H9 (cell line): ENCODE data around the gene SRC. TPM values are rescaled to one million over a fixed set of nuclear protein-coding genes. Genes with fewer than 3 reads are reported as not detected.
A peak's percentile ranks its signal among the peaks of the same experiment; 100 is the strongest.

Source experiments
- DNase-seq: peaks from one replicate; pipeline ENCODE4 v3.0.0-alpha.2; 2017
- H2AFZ ChIP-seq: one replicate; pipeline ENCODE4 v1.6.1; 2013; ENCODE audit warnings: mild to moderate bottlenecking, low read length, control low read depth, moderate library complexity
- H2AK5ac ChIP-seq: 2 replicates; pipeline ENCODE4 v1.6.1; 2013; ENCODE audit warnings: low read length, control low read depth, mixed read lengths; ENCODE audit not compliant: insufficient read length
- H2BK120ac ChIP-seq: one replicate; pipeline ENCODE4 v1.6.1; 2013; ENCODE audit warnings: low read depth, mild to moderate bottlenecking, low read length, control low read depth, inconsistent platforms; ENCODE audit not compliant: poor library complexity, severe bottlenecking
- H2BK12ac ChIP-seq: 2 replicates; pipeline ENCODE4 v1.6.1; 2013; ENCODE audit warnings: low read length, control low read depth, mixed read lengths, low read depth; ENCODE audit not compliant: insufficient read length
- H2BK15ac ChIP-seq: 2 replicates; pipeline ENCODE4 v1.6.1; 2013; ENCODE audit warnings: low read depth, low read length, control low read depth
- H2BK20ac ChIP-seq: one replicate; pipeline ENCODE4 v1.6.1; 2013; ENCODE audit warnings: low read depth, mild to moderate bottlenecking, low read length, control low read depth, inconsistent platforms; ENCODE audit not compliant: poor library complexity, severe bottlenecking
- H2BK5ac ChIP-seq: 2 replicates; pipeline ENCODE4 v1.6.1; 2013; ENCODE audit warnings: low read length, control low read depth, mixed read lengths; ENCODE audit not compliant: insufficient read length
- H3K14ac ChIP-seq: 2 replicates; pipeline ENCODE4 v1.6.1; 2013; ENCODE audit warnings: low read length, control low read depth; ENCODE audit not compliant: insufficient read depth
- H3K18ac ChIP-seq: 2 replicates; pipeline ENCODE4 v1.6.1; 2013; ENCODE audit warnings: low read depth, mild to moderate bottlenecking, mixed read lengths, low read length, control low read depth; ENCODE audit not compliant: insufficient read length
- H3K23ac ChIP-seq: 2 replicates; pipeline ENCODE4 v1.6.1; 2013; ENCODE audit warnings: low read length, control low read depth, mixed read lengths, low read depth; ENCODE audit not compliant: insufficient read length
- H3K23me2 ChIP-seq: 2 replicates; pipeline ENCODE4 v1.6.1; 2013; ENCODE audit warnings: low read depth, mild to moderate bottlenecking, mixed read lengths, low read length, control low read depth; ENCODE audit not compliant: insufficient read length, poor library complexity, severe bottlenecking
- H3K27ac ChIP-seq: 2 replicates; pipeline ENCODE4 v1.5.1; 2013; ENCODE audit warnings: low read length, control low read depth, mixed read lengths, low read depth; ENCODE audit not compliant: insufficient read length
- H3K27me3 ChIP-seq: 2 replicates; pipeline ENCODE4 v1.6.1; 2013; ENCODE audit warnings: low read length, control low read depth, inconsistent platforms; ENCODE audit not compliant: insufficient read depth
- H3K4ac ChIP-seq: 2 replicates; pipeline ENCODE4 v1.6.1; 2013; ENCODE audit warnings: low read depth, mild to moderate bottlenecking, control low read depth, inconsistent platforms, low read length, moderate library complexity
- H3K4me1 ChIP-seq: 2 replicates; pipeline ENCODE4 v1.6.1; 2013; ENCODE audit warnings: low read length, control low read depth, inconsistent platforms; ENCODE audit not compliant: insufficient read depth
- H3K4me2 ChIP-seq: 2 replicates; pipeline ENCODE4 v1.6.1; 2013; ENCODE audit warnings: low read length, control low read depth, mixed read lengths; ENCODE audit not compliant: insufficient read length, insufficient read depth
- H3K56ac ChIP-seq: 2 replicates; pipeline ENCODE4 v1.6.1; 2013; ENCODE audit warnings: low read depth, mild to moderate bottlenecking, mixed read lengths, low read length, control low read depth; ENCODE audit not compliant: insufficient read length
- H3K79me1 ChIP-seq: 2 replicates; pipeline ENCODE4 v1.6.1; 2013; ENCODE audit warnings: low read depth, mild to moderate bottlenecking, moderate library complexity, low read length, control low read depth, inconsistent platforms; ENCODE audit not compliant: insufficient read depth, poor library complexity, severe bottlenecking
- H3K79me2 ChIP-seq: 2 replicates; pipeline ENCODE4 v1.6.1; 2013; ENCODE audit warnings: low read length, control low read depth, inconsistent platforms; ENCODE audit not compliant: insufficient read depth
- H3K9ac ChIP-seq: 2 replicates; pipeline ENCODE4 v1.6.1; 2013; ENCODE audit warnings: low read length, control low read depth, mixed read lengths; ENCODE audit not compliant: insufficient read length; ENCODE audit errors: extremely low read depth
- H3K9me3 ChIP-seq: one replicate; pipeline ENCODE4 v1.6.1; 2013; ENCODE audit warnings: low read depth, low read length, inconsistent platforms; ENCODE audit not compliant: control insufficient read depth
- H3T11ph ChIP-seq: one replicate; pipeline ENCODE4 v1.6.1; 2013; ENCODE audit warnings: mild to moderate bottlenecking, low read length, control low read depth, inconsistent platforms
- H4K20me1 ChIP-seq: one replicate; pipeline ENCODE4 v1.6.1; 2013; ENCODE audit not compliant: control insufficient read depth, insufficient read length, insufficient read depth
- H4K5ac ChIP-seq: 2 replicates; pipeline ENCODE4 v1.6.1; 2013; ENCODE audit warnings: low read depth, mild to moderate bottlenecking, mixed read lengths, low read length, control low read depth; ENCODE audit not compliant: insufficient read length
- H4K8ac ChIP-seq: replicated peaks from 2 replicates; pipeline ENCODE4 v1.6.1; 2013; ENCODE audit warnings: low read length, control low read depth, mixed read lengths, low read depth; ENCODE audit not compliant: insufficient read length
- H4K91ac ChIP-seq: 2 replicates; pipeline ENCODE4 v1.6.1; 2013; ENCODE audit warnings: low read depth, mild to moderate bottlenecking, moderate library complexity, mixed read lengths, low read length, control low read depth; ENCODE audit not compliant: insufficient read length
- H3K27ac Mint-ChIP-seq, 3 experiments: 2 replicates in 2 of 3; 3 replicates in 1 of 3; pipeline ENCODE4 v1.8.0; 2020 to 2021; ENCODE audit warnings: mixed read lengths in 3 of 3, mild to moderate bottlenecking in 1 of 3, moderate library complexity in 1 of 3
- H3K27me3 Mint-ChIP-seq: 2 replicates; pipeline ENCODE4 v1.8.0; 2021; ENCODE audit warnings: low read depth, mild to moderate bottlenecking, moderate library complexity, mixed read lengths
- H3K36me3 Mint-ChIP-seq, 3 experiments: 2 replicates in 2 of 3; 3 replicates in 1 of 3; pipeline ENCODE4 v1.8.0; 2020 to 2021; ENCODE audit warnings: low read depth in 3 of 3, mixed read lengths in 3 of 3; ENCODE audit not compliant: insufficient read depth in 1 of 3
- H3K4me1 Mint-ChIP-seq, 2 experiments: 2 replicates each; pipeline ENCODE4 v1.8.0; 2020; ENCODE audit warnings: mixed read lengths in 2 of 2
- H3K4me3 Mint-ChIP-seq, 2 experiments: 2 replicates in 1 of 2; 3 replicates in 1 of 2; pipeline ENCODE4 v1.8.0; 2020 to 2021; ENCODE audit warnings: mild to moderate bottlenecking in 2 of 2, mixed read lengths in 2 of 2, moderate library complexity in 1 of 2
- H3K9me3 Mint-ChIP-seq, 2 experiments: 2 replicates in 1 of 2; 3 replicates in 1 of 2; pipeline ENCODE4 v1.8.0; 2020; ENCODE audit warnings: mild to moderate bottlenecking in 2 of 2, mixed read lengths in 2 of 2, moderate library complexity in 1 of 2
- CTCF ChIP-seq: fragments of 200-600 bp; sonication (generic); conservative IDR thresholded peaks from 3 replicates; pipeline ENCODE4 v1.8.0; 2021; ENCODE audit warnings: antibody characterized with exemption, mild to moderate bottlenecking
- WGBS: extraction: QIAGEN DNeasy Blood & Tissue Kit; methylation state at CpG from one replicate; pipeline ENCODE4 v1.1.7; 2013; ENCODE audit warnings: missing lambda C conversion rate, low lambda C conversion rate, mixed read lengths; ENCODE audit not compliant: insufficient read length; ENCODE audit errors: extremely low coverage; 5-methylcytosine and 5-hydroxymethylcytosine counted together
- total RNA-seq: library from RNA; stranded (reverse); gene quantifications from 2 replicates; pipeline ENCODE4 v1.2.1, GENCODE V29; 2021

Gene SRC
- total RNA-seq, 1 experiment from 2014 or later, result 44.5 TPM

- DNase-seq, result peak; percentile 22
- Histone ChIP-seq H2BK20ac (no peak overlapping the region), H2AK5ac (no peak overlapping the region), H3K18ac (no peak overlapping the region), H4K8ac (no peak overlapping the region), H2BK12ac (no peak overlapping the region), H2BK120ac (no peak overlapping the region), H3K9ac (no peak overlapping the region), H3K4ac (no peak overlapping the region), H3K79me1 (no peaks in the 10 kb centered on the region), H3K27ac (no peak overlapping the region), H2BK15ac (no peak overlapping the region), H2BK5ac (no peak overlapping the region), H3K4me2 (no peak overlapping the region), H3T11ph (no peak overlapping the region), H3K9me3 (no peaks in the 10 kb centered on the region), H3K4me1 (no peaks in the 10 kb centered on the region; the same call in 1 of the 2 replicates), H3K56ac (no peak overlapping the region), H3K23me2 (no peaks in the 10 kb centered on the region), H4K20me1 (no peaks in the 10 kb centered on the region), H3K23ac (no peak overlapping the region), H2AFZ (no peak overlapping the region), H3K27me3 (no peaks in the 10 kb centered on the region), H4K91ac (no peak overlapping the region), H4K5ac (no peak overlapping the region), H3K14ac (no peak overlapping the region), H3K79me2 (no peaks in the 10 kb centered on the region)
- Mint-ChIP-seq H3K27ac (peak overlapping the region in 1 of 3 experiments; percentile 34; a peak in 3 of 7 replicates), H3K4me1 (peaks cover 4 to 7% of the 10 kb centered on the region in 2 experiments), H3K9me3 (no peaks in the 10 kb centered on the region; a peak in 1 of 5 replicates), H3K27me3 (no peaks in the 10 kb centered on the region; the same call in 1 of the 2 replicates), H3K36me3 (peaks cover 9 to 34% (median 29%) of the 10 kb centered on the region in 3 experiments), H3K4me3 (no peak overlapping the region)
- no peak for TF ChIP-seq CTCF
- WGBS, result no CpG with 5 or more reads among the region's 25 CpGs
Measured at GRCh38 chr20:37385659-37386504, 39.9 kb downstream of the SRC start.
